Subcutaneous abdominal adipose tissue (tissue), 5 donors: ENCODE data around the gene MAPK8IP3.

ENCODE experiments used
- H3K27ac ChIP-seq: one replicate; pipeline ENCODE4 v1.7.0; 2013; ENCODE audit warnings: low read depth, mild to moderate bottlenecking, inconsistent platforms, low read length, moderate library complexity
- H3K27me3 ChIP-seq, 5 donors: one replicate each; pipeline ENCODE4 v1.7.0; 2013; ENCODE audit warnings: low read length in 5 of 5, inconsistent platforms in 1 of 5; ENCODE audit not compliant: control insufficient read depth in 5 of 5, insufficient read depth in 4 of 5
- H3K36me3 ChIP-seq, 5 donors: one replicate each; pipeline ENCODE4 v1.7.0; 2013; ENCODE audit warnings: low read length in 5 of 5; ENCODE audit not compliant: control insufficient read depth in 5 of 5, insufficient read depth in 5 of 5
- H3K4me1 ChIP-seq, 5 donors: one replicate each; pipeline ENCODE4 v1.7.0; 2013; ENCODE audit warnings: low read length in 5 of 5, mild to moderate bottlenecking in 3 of 5, moderate library complexity in 1 of 5; ENCODE audit not compliant: control insufficient read depth in 5 of 5, insufficient read depth in 5 of 5
- H3K4me3 ChIP-seq, 5 donors: one replicate each; pipeline ENCODE4 v1.7.0; 2013; ENCODE audit warnings: low read length in 5 of 5, low read depth in 1 of 5
- H3K9ac ChIP-seq, 5 donors: one replicate each; pipeline ENCODE4 v1.7.0; 2013; ENCODE audit warnings: low read length in 5 of 5, mild to moderate bottlenecking in 4 of 5, moderate library complexity in 3 of 5
- H3K9me3 ChIP-seq, 5 donors: one replicate each; pipeline ENCODE4 v1.7.0; 2013; ENCODE audit warnings: low read length in 5 of 5; ENCODE audit not compliant: control insufficient read depth in 5 of 5
- donor health status: healthy.
- donor health status: healthy.
- donor health status: healthy.
- donor health status: healthy.
- donor health status: healthy.

Gene MAPK8IP3

DNA sequence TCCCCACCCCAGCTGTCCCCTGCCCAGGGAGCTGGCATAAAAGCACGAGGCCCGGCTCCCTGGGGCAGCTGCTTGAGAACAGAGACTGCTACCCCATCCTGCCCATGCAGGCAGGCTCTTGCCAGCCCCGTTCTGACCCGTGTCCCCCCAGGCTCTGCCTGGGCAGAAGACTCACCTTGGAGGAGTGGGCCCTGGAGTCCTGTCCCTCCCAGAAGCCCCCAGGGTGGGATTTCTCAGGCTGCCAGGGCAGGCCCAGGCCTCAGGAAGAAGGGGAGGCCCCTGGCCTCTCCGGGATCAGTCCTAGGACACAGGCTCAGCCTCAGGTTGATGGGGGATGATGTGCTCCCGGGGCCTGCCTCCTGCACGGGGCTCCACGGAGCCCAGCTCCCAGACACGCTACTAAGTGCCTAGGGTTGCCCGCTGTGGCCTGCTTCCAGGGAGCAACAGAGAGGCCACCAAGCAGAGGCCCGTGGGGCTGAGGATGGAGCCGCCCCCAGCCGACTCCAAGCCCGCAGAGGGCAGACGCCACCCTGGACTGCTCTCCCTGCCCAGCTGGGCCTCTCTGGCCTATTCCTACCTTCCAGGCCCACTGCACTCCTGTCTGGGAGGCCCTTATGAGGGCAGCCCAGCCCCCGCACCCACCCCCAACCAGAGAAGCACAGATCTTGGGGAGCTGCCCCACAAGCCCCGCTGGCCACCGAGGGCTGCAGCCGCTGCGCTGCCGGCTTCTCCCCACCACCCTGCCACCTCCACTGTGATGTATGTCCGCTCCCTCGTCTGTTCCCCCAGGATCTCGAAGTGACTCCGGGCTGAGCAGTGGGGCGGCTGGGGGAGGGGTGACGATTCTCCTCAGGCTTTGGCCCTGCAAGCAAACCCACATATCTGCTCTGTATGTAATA is 63.7 kb downstream of the MAPK8IP3 start:
- peaks cover 0 to 47% (median 42%) of the 10 kb centered on the region in 5 donors for H3K36me3 ChIP-seq
- peak overlapping the region; percentile 62 for H3K27ac ChIP-seq
- H3K4me3 ChIP-seq, result peak overlapping the region in 3 of 5 donors; percentile 89 to 96 (median 91)
- H3K9me3 ChIP-seq, result no peaks in the 10 kb centered on the region
- H3K27me3 ChIP-seq, result no peaks in the 10 kb centered on the region
- peaks cover 7 to 40% (median 36%) of the 10 kb centered on the region in 5 donors for H3K4me1 ChIP-seq
- no peak overlapping the region for H3K9ac ChIP-seq

DNA sequence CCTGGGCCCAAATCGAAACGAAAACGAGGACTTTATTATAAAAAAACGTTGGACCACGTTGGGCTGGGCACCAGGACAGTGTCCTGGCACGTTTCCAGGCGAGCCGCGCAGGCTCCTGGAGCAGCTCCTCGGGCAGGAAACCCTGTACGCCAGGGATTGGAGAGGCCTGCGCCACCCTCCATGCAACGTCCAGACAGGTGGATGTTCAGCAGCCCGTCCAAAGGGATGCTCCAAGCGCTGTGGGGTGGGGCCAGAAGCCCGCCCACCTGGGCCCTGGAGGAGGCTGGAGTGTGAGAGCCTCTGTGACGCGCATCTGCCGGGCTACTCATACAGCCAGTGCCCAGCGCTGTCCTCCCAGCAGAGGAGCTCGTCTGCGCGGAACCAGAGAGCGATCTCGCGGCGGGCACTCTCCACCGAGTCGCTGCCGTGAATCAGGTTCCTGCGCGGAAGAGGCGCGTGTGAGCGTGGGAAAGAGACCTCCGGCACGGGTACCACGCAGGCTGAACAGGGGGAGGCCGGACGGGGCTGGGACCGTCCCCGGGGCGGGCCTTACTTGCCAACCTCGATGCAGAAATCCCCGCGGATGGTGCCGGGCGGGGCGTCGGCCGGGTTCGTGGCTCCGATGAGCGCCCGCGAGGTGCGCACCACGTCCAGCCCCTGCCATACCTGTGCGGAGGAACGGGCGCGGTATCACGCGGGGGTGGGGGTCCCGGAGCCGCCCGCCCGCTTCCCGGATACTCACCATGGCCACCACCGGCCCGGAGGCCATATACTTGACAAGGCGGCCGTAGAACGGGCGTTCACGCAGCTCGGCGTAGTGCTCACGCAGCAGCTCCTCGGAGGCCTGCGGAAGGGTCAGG is 64.6 kb downstream of the MAPK8IP3 start:
- Histone ChIP-seq H3K27ac (peak overlapping the region; percentile 62), H3K9ac (peak overlapping the region in 3 of 5 donors; percentile 45 to 75 (median 66)), H3K4me1 (peaks cover 7 to 45% (median 40%) of the 10 kb centered on the region in 5 donors), H3K9me3 (no peaks in the 10 kb centered on the region), H3K36me3 (peaks cover 0 to 45% (median 38%) of the 10 kb centered on the region in 5 donors), H3K27me3 (no peaks in the 10 kb centered on the region), H3K4me3 (peak overlapping the region in 4 of 5 donors; percentile 73 to 96 (median 90))

DNA sequence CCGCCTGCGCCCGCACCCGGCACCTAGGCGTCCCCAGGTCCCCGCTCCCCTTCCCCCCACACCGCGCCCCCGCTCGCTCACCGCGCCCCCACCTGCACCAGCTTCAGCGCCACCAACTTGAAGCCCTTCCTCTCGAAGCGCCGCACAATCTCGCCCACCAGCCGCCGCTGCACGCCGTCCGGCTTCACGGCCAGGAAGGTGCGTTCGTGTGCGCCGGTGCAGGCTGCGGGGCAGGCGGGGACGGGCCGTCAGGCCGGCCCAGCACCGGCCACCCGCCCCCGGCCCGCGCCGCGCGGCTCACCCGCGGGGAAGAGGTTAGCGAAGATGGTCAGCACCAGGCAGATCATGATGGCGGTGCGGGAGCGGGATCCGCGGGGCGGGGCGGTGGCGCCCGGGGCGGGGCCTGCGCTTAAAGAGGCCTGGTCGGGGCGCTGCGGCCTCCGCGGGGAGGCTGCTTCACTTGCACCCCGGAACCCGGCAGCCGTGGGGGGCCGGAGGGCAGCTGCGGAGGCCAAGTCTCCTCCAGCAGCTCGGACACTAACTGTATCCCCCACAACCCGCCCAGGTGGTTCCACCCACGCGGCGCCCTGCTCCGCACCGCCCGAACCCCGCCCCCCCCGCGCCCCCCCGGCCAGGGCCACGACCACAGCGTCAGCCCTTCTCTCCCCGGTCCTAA is 65.3 kb downstream of the MAPK8IP3 start, which contains the start of gene NME3:
Gene NME3 (minus strand): TSS at position 356 of the 676 bp plus-strand sequence. CDS start 9 bp downstream, at position 347.
- Histone ChIP-seq H3K9ac (peak within 1 kb of the TSS; percentile 26 to 91 (median 88)), H3K36me3 (peaks cover 0 to 45% (median 38%) of the 10 kb centered on the region in 5 donors), H3K9me3 (no peaks in the 10 kb centered on the region), H3K27me3 (no peaks in the 10 kb centered on the region), H3K27ac (peak within 1 kb of the TSS; percentile 62), H3K4me1 (peaks cover 7 to 45% (median 40%) of the 10 kb centered on the region in 5 donors), H3K4me3 (peak within 1 kb of the TSS; percentile 73 to 96 (median 90))

DNA sequence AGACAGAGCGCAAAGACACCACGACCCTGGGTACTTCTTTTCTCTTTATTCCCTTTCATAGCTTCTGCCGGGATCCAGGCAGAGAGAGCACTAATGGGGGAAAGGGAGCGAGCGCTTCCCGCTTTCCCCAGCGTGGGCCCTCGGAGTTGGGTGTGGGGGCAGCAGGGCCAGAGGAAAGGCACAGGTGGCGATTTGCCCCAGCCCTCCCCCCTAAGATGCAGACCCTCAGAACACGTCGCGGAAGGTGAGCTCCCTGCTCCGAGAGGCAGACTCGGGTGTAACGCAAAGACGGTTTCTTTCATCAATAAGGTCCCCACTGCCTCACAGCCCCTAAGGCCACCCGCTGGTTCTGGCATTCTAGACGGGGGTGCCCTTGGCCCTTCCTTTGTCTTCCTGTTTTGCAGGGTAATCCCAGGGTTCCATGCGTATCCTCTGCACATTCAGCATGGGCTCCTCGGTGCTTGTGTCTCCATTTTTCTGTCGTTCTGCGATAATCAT is 65.9 kb downstream of the MAPK8IP3 start:
- Histone ChIP-seq H3K27me3 (no peaks in the 10 kb centered on the region), H3K36me3 (peaks cover 0 to 45% (median 38%) of the 10 kb centered on the region in 5 donors), H3K4me3 (peak overlapping the region; percentile 73 to 96 (median 90)), H3K9ac (peak overlapping the region; percentile 26 to 91 (median 88)), H3K27ac (peak overlapping the region; percentile 62), H3K4me1 (peaks cover 7 to 45% (median 40%) of the 10 kb centered on the region in 5 donors), H3K9me3 (no peaks in the 10 kb centered on the region)

DNA sequence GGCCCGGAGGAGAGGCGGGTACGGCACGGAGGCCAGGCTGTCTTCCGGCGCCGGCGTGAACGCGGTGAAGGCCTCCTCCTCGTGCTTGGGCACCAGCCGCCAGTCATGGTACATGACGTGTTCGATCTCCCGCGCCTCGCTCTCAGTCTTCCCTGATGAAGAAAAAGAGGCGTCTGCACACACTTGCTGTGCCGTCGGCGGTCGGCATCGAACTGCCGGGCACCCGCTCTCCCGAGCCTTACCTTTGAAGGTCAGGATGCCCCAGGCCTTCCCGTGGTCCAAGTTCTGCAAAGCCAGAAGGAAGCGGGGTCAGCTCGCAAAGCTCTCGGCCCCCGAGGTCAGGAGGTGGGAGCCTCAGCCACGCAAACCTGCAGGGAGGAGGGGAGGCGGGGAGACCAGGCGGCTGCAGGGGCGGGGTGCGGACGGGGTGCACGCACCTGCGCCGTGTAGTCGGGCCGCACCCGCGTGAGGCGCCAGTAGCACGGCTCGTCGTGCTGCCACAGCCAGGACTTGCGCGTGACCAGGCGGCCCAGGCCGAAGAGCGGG is 66.4 kb downstream of the MAPK8IP3 start, which contains the start of gene EME2:
Gene EME2 (plus strand): TSS at position 449 of the 546 bp plus-strand sequence. CDS start 418 bp downstream, outside the sequence.
- Histone ChIP-seq H3K9me3 (no peaks in the 10 kb centered on the region), H3K27ac (peak within 1 kb of the TSS; percentile 62), H3K4me3 (peak within 1 kb of the TSS; percentile 73 to 96 (median 90)), H3K36me3 (peaks cover 0 to 45% (median 38%) of the 10 kb centered on the region in 5 donors), H3K4me1 (peaks cover 7 to 45% (median 40%) of the 10 kb centered on the region in 5 donors), H3K27me3 (no peaks in the 10 kb centered on the region), H3K9ac (peak within 1 kb of the TSS; percentile 26 to 91 (median 88))

DNA sequence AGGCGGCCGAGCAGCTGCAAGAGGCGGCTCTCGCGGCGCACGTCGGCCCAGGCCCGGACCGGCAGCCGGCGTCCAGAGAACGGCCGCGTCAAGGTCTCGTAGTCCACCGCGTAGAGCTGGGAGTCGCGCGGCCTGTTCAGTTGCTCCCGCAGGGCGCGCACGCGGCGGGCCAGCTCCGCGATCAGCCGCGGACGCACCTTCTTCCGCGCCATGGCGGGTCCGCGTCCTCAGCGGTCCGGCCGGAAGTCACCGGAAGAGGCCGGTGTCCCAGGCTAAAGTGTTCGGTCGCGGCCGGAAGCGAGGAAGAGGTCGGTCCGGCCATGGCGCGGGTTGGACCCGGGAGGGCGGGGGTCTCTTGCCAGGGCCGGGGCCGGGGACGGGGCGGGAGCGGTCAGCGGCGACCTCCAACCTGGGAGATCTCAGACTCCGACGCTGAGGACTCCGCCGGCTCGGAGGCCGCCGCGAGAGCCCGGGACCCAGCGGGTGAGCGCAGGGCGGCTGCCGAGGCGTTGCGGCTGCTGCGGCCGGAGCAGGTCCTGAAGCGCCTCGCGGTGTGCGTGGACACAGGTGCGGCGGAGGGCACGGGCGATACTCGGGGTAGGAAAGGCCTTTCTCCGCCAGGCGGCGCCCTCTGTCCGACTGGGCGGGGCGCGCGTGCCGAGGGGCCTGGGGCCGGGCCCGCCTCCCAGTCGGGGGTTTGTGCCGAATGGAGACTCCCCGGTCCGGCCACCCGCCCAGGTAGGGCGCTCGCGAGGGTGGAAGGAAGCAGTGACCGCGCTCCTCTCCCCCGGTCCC is 67.1 kb downstream of the MAPK8IP3 start, which contains the start of gene MRPS34:
Gene MRPS34 (minus strand): TSS at position 227 of the 795 bp plus-strand sequence. CDS start 15 bp downstream, at position 212.
- Histone ChIP-seq H3K27ac (peak within 1 kb of the TSS; percentile 62), H3K36me3 (peaks cover 0 to 45% (median 38%) of the 10 kb centered on the region in 5 donors), H3K4me1 (peaks cover 7 to 45% (median 40%) of the 10 kb centered on the region in 5 donors), H3K9ac (peak within 1 kb of the TSS; percentile 26 to 91 (median 88)), H3K27me3 (no peaks in the 10 kb centered on the region), H3K4me3 (peak within 1 kb of the TSS; percentile 73 to 96 (median 90)), H3K9me3 (no peaks in the 10 kb centered on the region)

DNA sequence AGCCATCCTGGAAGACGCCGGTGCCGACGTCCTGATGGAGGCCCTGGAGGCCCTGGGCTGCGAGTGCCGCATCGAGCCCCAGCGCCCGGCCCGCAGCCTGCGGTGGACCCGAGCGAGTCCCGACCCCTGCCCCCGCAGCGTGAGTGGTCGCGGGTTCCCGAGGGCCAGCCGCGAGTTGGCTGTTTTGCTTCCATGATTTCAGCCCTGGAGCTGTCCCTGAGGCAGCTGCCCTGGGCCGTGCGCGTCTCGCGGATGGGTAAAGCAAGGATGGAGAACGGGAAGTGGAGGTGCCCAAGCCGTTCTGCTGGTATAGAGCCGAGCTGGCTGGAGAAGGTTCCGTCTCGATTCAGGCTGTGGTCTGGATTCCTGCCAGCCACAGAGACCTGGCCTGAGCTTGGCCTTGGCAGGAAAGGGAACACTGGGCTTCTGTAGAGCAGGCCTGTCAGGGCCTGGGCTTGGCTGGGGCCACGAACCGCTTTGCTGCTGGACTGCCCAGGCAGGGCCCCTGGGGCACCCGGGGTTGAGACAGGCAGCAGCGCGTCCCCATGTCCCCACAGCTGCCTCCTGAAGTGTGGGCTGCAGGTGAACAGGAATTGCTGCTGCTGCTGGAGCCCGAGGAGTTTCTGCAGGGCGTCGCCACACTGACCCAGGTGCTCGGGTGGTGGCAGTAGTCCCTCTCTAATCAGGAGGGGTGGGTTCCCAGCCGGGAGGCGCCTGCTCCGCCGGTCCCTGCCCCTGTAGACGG is 67.9 kb downstream of the MAPK8IP3 start:
- Histone ChIP-seq H3K4me3 (peak overlapping the region; percentile 55 to 96 (median 89)), H3K36me3 (peaks cover 0 to 44% (median 34%) of the 10 kb centered on the region in 5 donors), H3K4me1 (peaks cover 7 to 45% (median 40%) of the 10 kb centered on the region in 5 donors), H3K9ac (peak overlapping the region; percentile 16 to 91 (median 88)), H3K27ac (peak overlapping the region; percentile 62), H3K9me3 (no peaks in the 10 kb centered on the region), H3K27me3 (no peaks in the 10 kb centered on the region)

DNA sequence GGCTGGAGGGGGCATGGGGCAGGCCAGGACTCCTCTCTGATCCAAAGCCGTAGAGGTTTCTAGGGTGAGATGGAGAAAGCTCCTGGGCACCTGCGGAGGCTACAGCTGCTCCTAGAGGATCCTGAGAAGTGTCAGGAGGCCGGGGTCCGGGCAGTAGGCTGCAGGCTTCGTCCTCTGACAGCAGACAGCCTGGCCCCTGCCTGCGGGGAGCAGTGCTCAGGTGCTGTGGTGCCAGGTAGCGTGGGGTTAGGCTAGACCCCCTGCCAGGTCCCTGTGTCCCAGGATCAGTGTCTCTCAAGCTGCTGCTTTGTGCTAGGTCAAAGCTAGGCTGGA is 68.4 kb downstream of the MAPK8IP3 start:
- Histone ChIP-seq H3K27ac (no peak overlapping the region), H3K4me1 (peaks cover 7 to 45% (median 40%) of the 10 kb centered on the region in 5 donors), H3K4me3 (peak overlapping the region in 3 of 5 donors; percentile 89 to 96 (median 91)), H3K36me3 (peaks cover 0 to 45% (median 37%) of the 10 kb centered on the region in 5 donors), H3K9ac (peak overlapping the region in 3 of 5 donors; percentile 84 to 91 (median 88)), H3K27me3 (no peaks in the 10 kb centered on the region), H3K9me3 (no peaks in the 10 kb centered on the region)
